GM12878 (cell line): ENCODE data around the gene VSIG8.

Experiments
- CBX5 ChIP-seq: sonication (generic); IDR thresholded peaks from 2 replicates; pipeline ENCODE4 v1.6.1; 2016; ENCODE audit warnings: low read depth, moderate library complexity, mild to moderate bottlenecking, inconsistent platforms
- EZH2 ChIP-seq: IDR thresholded peaks from 2 replicates; pipeline ENCODE4 v1.6.1; 2012; ENCODE audit warnings: low read depth, mild to moderate bottlenecking, control low read depth, inconsistent platforms, low read length, borderline replicate concordance; ENCODE audit not compliant: control insufficient read depth
- JUNB ChIP-seq: IDR thresholded peaks from 2 replicates; pipeline ENCODE4 v1.6.1; 2016; ENCODE audit warnings: antibody characterized with exemption, mild to moderate bottlenecking
- JUND ChIP-seq: IDR thresholded peaks from 2 replicates; pipeline ENCODE4 v1.6.1; 2012; ENCODE audit warnings: low read depth, mild to moderate bottlenecking, low read length, improper control_type of control experiment, moderate library complexity
- MYC ChIP-seq: IDR thresholded peaks from 2 replicates; pipeline ENCODE4 v1.6.1; 2011; ENCODE audit warnings: mild to moderate bottlenecking, low read length, moderate library complexity, inconsistent platforms; ENCODE audit not compliant: insufficient read depth, insufficient replicate concordance, insufficient read length, severe bottlenecking
- POLR2A ChIP-seq: IDR thresholded peaks from 2 replicates; pipeline ENCODE4 v1.6.1; 2011; ENCODE audit warnings: low read depth, mild to moderate bottlenecking, low read length
- POLR2AphosphoS5 ChIP-seq: IDR thresholded peaks from 2 replicates; pipeline ENCODE4 v1.6.1; 2011; ENCODE audit warnings: mild to moderate bottlenecking, low read length, inconsistent platforms
- RAD21 ChIP-seq: IDR thresholded peaks from 2 replicates; pipeline ENCODE4 v1.6.1; 2011; ENCODE audit warnings: mild to moderate bottlenecking, low read depth, low read length, moderate library complexity; ENCODE audit not compliant: insufficient read depth
- RBBP5 ChIP-seq: fragments of 200-600 bp; sonication (generic); conservative IDR thresholded peaks from 2 replicates; pipeline ENCODE4 v1.6.1; 2016
- TAF1 ChIP-seq: IDR thresholded peaks from 2 replicates; pipeline ENCODE4 v1.6.1; 2011; ENCODE audit warnings: mild to moderate bottlenecking, low read depth, low read length, borderline replicate concordance
- TF ChIP-seq, protein P1 (sequence below), 3 experiments: IDR thresholded peaks in 2 of 3; conservative IDR thresholded peaks in 1 of 3; 2 replicates each; pipeline ENCODE4 v1.5.1; 2011; ENCODE audit warnings: low read depth in 3 of 3, low read length in 3 of 3, mild to moderate bottlenecking in 3 of 3, control low read depth in 2 of 3, moderate library complexity in 2 of 3, inconsistent platforms in 1 of 3, mixed read lengths in 1 of 3; ENCODE audit not compliant: control insufficient read depth in 2 of 3, insufficient read depth in 1 of 3; ENCODE audit errors: extremely low read depth in 1 of 3
- TF ChIP-seq, protein P2 (sequence below): IDR thresholded peaks from 2 replicates; pipeline ENCODE4 v1.6.1; 2011; ENCODE audit warnings: low read depth, low read length, improper control_type of control experiment, borderline replicate concordance
- TF ChIP-seq, protein P3 (sequence below): IDR thresholded peaks from 2 replicates; pipeline ENCODE4 v1.6.1; 2012; ENCODE audit warnings: low read depth, low read length, improper control_type of control experiment

DNA sequence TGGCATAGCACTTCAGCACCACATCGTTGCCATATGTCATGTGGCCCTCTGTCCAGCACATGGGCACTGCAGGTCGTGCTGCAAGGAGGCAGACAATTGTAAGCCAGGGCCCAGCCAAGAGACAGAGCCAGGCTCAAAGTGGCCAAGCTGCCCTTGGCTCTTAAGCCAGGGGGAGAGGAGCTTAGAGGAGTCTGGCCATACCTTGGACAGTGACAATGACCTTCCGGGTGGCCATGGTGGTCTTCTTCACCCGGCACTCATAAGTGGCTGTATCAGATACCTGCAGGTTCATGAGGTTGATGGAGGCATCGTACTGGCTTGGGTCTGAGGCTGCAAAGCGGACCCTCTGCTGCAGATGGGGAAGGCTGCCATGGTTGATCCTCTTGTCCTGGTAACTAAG is 4.6 kb downstream of the VSIG8 start:
- TF ChIP-seq, protein P1, sequence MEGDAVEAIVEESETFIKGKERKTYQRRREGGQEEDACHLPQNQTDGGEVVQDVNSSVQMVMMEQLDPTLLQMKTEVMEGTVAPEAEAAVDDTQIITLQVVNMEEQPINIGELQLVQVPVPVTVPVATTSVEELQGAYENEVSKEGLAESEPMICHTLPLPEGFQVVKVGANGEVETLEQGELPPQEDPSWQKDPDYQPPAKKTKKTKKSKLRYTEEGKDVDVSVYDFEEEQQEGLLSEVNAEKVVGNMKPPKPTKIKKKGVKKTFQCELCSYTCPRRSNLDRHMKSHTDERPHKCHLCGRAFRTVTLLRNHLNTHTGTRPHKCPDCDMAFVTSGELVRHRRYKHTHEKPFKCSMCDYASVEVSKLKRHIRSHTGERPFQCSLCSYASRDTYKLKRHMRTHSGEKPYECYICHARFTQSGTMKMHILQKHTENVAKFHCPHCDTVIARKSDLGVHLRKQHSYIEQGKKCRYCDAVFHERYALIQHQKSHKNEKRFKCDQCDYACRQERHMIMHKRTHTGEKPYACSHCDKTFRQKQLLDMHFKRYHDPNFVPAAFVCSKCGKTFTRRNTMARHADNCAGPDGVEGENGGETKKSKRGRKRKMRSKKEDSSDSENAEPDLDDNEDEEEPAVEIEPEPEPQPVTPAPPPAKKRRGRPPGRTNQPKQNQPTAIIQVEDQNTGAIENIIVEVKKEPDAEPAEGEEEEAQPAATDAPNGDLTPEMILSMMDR (IDR thresholded peaks at IDR 0.05 in 2 of 3, conservative IDR thresholded peaks at IDR 0.05 in 1 of 3; ENCODE audit: control insufficient read depth in 2 of 3, extremely low read depth in 1 of 3, insufficient read depth in 1 of 3, low read depth in 3 of 3, low read length in 3 of 3), result no peak
- TF ChIP-seq RAD21 (no peak), TAF1 (no peak), MYC (no peak), JUNB (no peak), CBX5 (no peak), POLR2AphosphoS5 (no peak), EZH2 (no peak), JUND (no peak), RBBP5 (no peak), POLR2A (no peak)
- TF ChIP-seq, protein P2, sequence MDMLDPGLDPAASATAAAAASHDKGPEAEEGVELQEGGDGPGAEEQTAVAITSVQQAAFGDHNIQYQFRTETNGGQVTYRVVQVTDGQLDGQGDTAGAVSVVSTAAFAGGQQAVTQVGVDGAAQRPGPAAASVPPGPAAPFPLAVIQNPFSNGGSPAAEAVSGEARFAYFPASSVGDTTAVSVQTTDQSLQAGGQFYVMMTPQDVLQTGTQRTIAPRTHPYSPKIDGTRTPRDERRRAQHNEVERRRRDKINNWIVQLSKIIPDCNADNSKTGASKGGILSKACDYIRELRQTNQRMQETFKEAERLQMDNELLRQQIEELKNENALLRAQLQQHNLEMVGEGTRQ, result no peak
- TF ChIP-seq, protein P3, sequence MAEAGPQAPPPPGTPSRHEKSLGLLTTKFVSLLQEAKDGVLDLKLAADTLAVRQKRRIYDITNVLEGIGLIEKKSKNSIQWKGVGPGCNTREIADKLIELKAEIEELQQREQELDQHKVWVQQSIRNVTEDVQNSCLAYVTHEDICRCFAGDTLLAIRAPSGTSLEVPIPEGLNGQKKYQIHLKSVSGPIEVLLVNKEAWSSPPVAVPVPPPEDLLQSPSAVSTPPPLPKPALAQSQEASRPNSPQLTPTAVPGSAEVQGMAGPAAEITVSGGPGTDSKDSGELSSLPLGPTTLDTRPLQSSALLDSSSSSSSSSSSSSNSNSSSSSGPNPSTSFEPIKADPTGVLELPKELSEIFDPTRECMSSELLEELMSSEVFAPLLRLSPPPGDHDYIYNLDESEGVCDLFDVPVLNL, result no peak
